ENCODE data around the gene LHPP.

The LHPP gene

GRCh38 chr10:124661660-124662180, 200.1 kb downstream of the LHPP start:
- no peak for ATAC-seq
- TF ChIP-seq BACH2 (CRISPR knock-in tag; IDR thresholded peaks at IDR 0.05; ENCODE audit: borderline replicate concordance): no peak
- TF ChIP-seq PATZ1 (CRISPR knock-in tag; IDR thresholded peaks at IDR 0.05; ENCODE audit: borderline replicate concordance): no peak
- TF ChIP-seq TCF4 (CRISPR knock-in tag; IDR thresholded peaks at IDR 0.05; ENCODE audit: borderline replicate concordance): no peak
- TF ChIP-seq CREB5 (CRISPR knock-in tag; IDR thresholded peaks at IDR 0.05; ENCODE audit: low read depth): no peak
- no peak for TF ChIP-seq ARNTL (CRISPR knock-in tag; IDR thresholded peaks at IDR 0.05; ENCODE audit: borderline replicate concordance, low read depth)
- TF ChIP-seq TSHZ2 (CRISPR knock-in tag; IDR thresholded peaks at IDR 0.05): no peak
- no peak for TF ChIP-seq RARB (CRISPR knock-in tag; IDR thresholded peaks at IDR 0.05)
- no peak for TF ChIP-seq CSDC2 (CRISPR knock-in tag; IDR thresholded peaks at IDR 0.05)
- TF ChIP-seq ZNF565 (CRISPR knock-in tag; conservative IDR thresholded peaks at IDR 0.05; ENCODE audit: low read depth): no peak
- TF ChIP-seq CSRNP3 (CRISPR knock-in tag; IDR thresholded peaks at IDR 0.05): no peak
- no peak for TF ChIP-seq ZFP30 (CRISPR knock-in tag; IDR thresholded peaks at IDR 0.05)
- TF ChIP-seq SNAI2 (CRISPR knock-in tag; IDR thresholded peaks at IDR 0.05): no peak
- TF ChIP-seq ZFP3 (CRISPR knock-in tag; IDR thresholded peaks at IDR 0.05): no peak
- no peak for TF ChIP-seq ZC3H10 (CRISPR knock-in tag; IDR thresholded peaks at IDR 0.05)
- no peak for TF ChIP-seq ZNF8 (CRISPR knock-in tag; IDR thresholded peaks at IDR 0.05)
- TF ChIP-seq ESRRG (CRISPR knock-in tag; IDR thresholded peaks at IDR 0.05): no peak

- ATAC-seq: no peak
- no peak for TF ChIP-seq POU6F1 (CRISPR knock-in tag; IDR thresholded peaks at IDR 0.05; ENCODE audit: borderline replicate concordance, low read depth)
- TF ChIP-seq BACH2 (CRISPR knock-in tag; IDR thresholded peaks at IDR 0.05; ENCODE audit: borderline replicate concordance): no peak
- TF ChIP-seq OSR1 (CRISPR knock-in tag; IDR thresholded peaks at IDR 0.05): no peak
- no peak for TF ChIP-seq PPARA (CRISPR knock-in tag; IDR thresholded peaks at IDR 0.05; ENCODE audit: borderline replicate concordance)
- no peak for TF ChIP-seq RARB (CRISPR knock-in tag; IDR thresholded peaks at IDR 0.05)
- no peak for TF ChIP-seq ZNF8 (CRISPR knock-in tag; IDR thresholded peaks at IDR 0.05)
- no peak for TF ChIP-seq ZC3H10 (CRISPR knock-in tag; IDR thresholded peaks at IDR 0.05)
- TF ChIP-seq TSHZ2 (CRISPR knock-in tag; IDR thresholded peaks at IDR 0.05): no peak
- TF ChIP-seq CREB5 (CRISPR knock-in tag; IDR thresholded peaks at IDR 0.05; ENCODE audit: low read depth): no peak
- no peak for TF ChIP-seq ZNF565 (CRISPR knock-in tag; conservative IDR thresholded peaks at IDR 0.05; ENCODE audit: low read depth)
- no peak for TF ChIP-seq ARNTL (CRISPR knock-in tag; IDR thresholded peaks at IDR 0.05; ENCODE audit: borderline replicate concordance, low read depth)
- no peak for TF ChIP-seq ZFP3 (CRISPR knock-in tag; IDR thresholded peaks at IDR 0.05)
- no peak for TF ChIP-seq TOX (CRISPR knock-in tag; IDR thresholded peaks at IDR 0.05; ENCODE audit: borderline replicate concordance)
- TF ChIP-seq CSRNP3 (CRISPR knock-in tag; IDR thresholded peaks at IDR 0.05): no peak
Observed at GRCh38 chr10:124663228-124663627, 201.6 kb downstream of the LHPP start.

Data from SK-N-SH treated with all-trans-retinoic acid at 6 μM for 48 hours (cell line).